ENCODE measurements around the gene WRAP73. TPM values are rescaled to one million over a fixed set of nuclear protein-coding genes. Genes with fewer than 3 reads are reported as not detected.

WRAP73 gene
- total and polyA plus RNA-seq, 9 of the 15 experiments (the other 6 are each of a cell fraction or from before 2014, with no cell fraction given), result 4.3 to 51.8 (median 30.1) TPM

DNA sequence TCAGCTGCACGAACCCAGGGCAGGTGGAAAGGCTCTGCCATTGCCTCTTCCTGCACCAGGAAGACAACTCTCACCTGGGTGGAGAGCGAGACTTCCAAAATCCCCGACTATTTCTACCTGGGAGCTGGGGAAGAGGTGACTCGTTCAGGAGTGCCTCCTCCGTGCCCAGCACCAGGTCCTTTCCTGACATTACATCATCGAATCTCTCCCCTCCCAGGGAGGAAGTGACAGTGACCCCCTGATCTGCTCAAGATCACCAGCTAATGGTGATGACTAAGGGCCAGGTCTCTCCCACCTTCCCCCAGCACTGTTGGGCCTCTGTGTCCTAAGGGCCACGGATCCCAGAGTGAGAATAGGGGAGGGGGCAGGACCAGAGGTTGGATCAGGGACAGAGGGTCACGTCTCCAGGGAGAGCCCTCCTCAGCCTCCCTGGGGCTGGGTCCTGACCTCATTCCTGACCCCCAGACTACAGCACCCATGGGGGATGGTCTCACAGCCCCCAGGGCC, 45.4 kb downstream of the WRAP73 start (continued):
- TF ChIP-seq, protein P1, sequence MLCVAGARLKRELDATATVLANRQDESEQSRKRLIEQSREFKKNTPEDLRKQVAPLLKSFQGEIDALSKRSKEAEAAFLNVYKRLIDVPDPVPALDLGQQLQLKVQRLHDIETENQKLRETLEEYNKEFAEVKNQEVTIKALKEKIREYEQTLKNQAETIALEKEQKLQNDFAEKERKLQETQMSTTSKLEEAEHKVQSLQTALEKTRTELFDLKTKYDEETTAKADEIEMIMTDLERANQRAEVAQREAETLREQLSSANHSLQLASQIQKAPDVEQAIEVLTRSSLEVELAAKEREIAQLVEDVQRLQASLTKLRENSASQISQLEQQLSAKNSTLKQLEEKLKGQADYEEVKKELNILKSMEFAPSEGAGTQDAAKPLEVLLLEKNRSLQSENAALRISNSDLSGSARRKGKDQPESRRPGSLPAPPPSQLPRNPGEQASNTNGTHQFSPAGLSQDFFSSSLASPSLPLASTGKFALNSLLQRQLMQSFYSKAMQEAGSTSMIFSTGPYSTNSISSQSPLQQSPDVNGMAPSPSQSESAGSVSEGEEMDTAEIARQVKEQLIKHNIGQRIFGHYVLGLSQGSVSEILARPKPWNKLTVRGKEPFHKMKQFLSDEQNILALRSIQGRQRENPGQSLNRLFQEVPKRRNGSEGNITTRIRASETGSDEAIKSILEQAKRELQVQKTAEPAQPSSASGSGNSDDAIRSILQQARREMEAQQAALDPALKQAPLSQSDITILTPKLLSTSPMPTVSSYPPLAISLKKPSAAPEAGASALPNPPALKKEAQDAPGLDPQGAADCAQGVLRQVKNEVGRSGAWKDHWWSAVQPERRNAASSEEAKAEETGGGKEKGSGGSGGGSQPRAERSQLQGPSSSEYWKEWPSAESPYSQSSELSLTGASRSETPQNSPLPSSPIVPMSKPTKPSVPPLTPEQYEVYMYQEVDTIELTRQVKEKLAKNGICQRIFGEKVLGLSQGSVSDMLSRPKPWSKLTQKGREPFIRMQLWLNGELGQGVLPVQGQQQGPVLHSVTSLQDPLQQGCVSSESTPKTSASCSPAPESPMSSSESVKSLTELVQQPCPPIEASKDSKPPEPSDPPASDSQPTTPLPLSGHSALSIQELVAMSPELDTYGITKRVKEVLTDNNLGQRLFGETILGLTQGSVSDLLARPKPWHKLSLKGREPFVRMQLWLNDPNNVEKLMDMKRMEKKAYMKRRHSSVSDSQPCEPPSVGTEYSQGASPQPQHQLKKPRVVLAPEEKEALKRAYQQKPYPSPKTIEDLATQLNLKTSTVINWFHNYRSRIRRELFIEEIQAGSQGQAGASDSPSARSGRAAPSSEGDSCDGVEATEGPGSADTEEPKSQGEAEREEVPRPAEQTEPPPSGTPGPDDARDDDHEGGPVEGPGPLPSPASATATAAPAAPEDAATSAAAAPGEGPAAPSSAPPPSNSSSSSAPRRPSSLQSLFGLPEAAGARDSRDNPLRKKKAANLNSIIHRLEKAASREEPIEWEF (CRISPR knock-in tag; IDR thresholded peaks at IDR 0.05), result no peak
- TF ChIP-seq, protein P2, sequence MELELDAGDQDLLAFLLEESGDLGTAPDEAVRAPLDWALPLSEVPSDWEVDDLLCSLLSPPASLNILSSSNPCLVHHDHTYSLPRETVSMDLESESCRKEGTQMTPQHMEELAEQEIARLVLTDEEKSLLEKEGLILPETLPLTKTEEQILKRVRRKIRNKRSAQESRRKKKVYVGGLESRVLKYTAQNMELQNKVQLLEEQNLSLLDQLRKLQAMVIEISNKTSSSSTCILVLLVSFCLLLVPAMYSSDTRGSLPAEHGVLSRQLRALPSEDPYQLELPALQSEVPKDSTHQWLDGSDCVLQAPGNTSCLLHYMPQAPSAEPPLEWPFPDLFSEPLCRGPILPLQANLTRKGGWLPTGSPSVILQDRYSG (tag; conservative IDR thresholded peaks at IDR 0.05; ENCODE audit: low read depth), result no peak
- no peak for TF ChIP-seq MAFK (IDR thresholded peaks at IDR 0.05; ENCODE audit: low read length)
- TF ChIP-seq, protein P3, sequence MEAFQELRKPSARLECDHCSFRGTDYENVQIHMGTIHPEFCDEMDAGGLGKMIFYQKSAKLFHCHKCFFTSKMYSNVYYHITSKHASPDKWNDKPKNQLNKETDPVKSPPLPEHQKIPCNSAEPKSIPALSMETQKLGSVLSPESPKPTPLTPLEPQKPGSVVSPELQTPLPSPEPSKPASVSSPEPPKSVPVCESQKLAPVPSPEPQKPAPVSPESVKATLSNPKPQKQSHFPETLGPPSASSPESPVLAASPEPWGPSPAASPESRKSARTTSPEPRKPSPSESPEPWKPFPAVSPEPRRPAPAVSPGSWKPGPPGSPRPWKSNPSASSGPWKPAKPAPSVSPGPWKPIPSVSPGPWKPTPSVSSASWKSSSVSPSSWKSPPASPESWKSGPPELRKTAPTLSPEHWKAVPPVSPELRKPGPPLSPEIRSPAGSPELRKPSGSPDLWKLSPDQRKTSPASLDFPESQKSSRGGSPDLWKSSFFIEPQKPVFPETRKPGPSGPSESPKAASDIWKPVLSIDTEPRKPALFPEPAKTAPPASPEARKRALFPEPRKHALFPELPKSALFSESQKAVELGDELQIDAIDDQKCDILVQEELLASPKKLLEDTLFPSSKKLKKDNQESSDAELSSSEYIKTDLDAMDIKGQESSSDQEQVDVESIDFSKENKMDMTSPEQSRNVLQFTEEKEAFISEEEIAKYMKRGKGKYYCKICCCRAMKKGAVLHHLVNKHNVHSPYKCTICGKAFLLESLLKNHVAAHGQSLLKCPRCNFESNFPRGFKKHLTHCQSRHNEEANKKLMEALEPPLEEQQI (IDR thresholded peaks at IDR 0.05), result no peak
- TF ChIP-seq TAF15 (IDR thresholded peaks at IDR 0.05; ENCODE audit: low read depth, low read length), result no peak
- no peak for TF ChIP-seq ZNF165 (CRISPR knock-in tag; IDR thresholded peaks at IDR 0.05; ENCODE audit: borderline replicate concordance)
- TF ChIP-seq NR2F6 (CRISPR knock-in tag; IDR thresholded peaks at IDR 0.05), result no peak
- TF ChIP-seq ZC3H4 (CRISPR knock-in tag; IDR thresholded peaks at IDR 0.05; ENCODE audit: borderline replicate concordance), result no peak
- TF ChIP-seq, protein P4, sequence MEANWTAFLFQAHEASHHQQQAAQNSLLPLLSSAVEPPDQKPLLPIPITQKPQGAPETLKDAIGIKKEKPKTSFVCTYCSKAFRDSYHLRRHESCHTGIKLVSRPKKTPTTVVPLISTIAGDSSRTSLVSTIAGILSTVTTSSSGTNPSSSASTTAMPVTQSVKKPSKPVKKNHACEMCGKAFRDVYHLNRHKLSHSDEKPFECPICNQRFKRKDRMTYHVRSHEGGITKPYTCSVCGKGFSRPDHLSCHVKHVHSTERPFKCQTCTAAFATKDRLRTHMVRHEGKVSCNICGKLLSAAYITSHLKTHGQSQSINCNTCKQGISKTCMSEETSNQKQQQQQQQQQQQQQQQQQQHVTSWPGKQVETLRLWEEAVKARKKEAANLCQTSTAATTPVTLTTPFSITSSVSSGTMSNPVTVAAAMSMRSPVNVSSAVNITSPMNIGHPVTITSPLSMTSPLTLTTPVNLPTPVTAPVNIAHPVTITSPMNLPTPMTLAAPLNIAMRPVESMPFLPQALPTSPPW (CRISPR knock-in tag; IDR thresholded peaks at IDR 0.05), result no peak; the same call in 1 of the 2 replicates
- TF ChIP-seq ZNF133 (CRISPR knock-in tag; IDR thresholded peaks at IDR 0.05), result no peak
- TF ChIP-seq ETV1 (tag; conservative IDR thresholded peaks at IDR 0.05; ENCODE audit: low read depth), result peak; percentile 66
- no peak for TF ChIP-seq CXXC5 (CRISPR knock-in tag; IDR thresholded peaks at IDR 0.05)
- no peak for TF ChIP-seq LEF1 (IDR thresholded peaks at IDR 0.05)
- TF ChIP-seq FOXM1 (IDR thresholded peaks at IDR 0.05; ENCODE audit: low read depth), result no peak
- no peak for TF ChIP-seq FOXM1 (CRISPR knock-in tag; IDR thresholded peaks at IDR 0.05; ENCODE audit: low read depth)
